ENCODE measurements around the gene NXPH2. TPM values are rescaled to one million over a fixed set of nuclear protein-coding genes. Genes with fewer than 3 reads are reported as not detected.
A peak's percentile ranks its signal among the peaks of the same experiment; 100 is the strongest.

NXPH2 gene
- total RNA-seq, 1 experiment from 2014 or later = 1.8 TPM

DNA sequence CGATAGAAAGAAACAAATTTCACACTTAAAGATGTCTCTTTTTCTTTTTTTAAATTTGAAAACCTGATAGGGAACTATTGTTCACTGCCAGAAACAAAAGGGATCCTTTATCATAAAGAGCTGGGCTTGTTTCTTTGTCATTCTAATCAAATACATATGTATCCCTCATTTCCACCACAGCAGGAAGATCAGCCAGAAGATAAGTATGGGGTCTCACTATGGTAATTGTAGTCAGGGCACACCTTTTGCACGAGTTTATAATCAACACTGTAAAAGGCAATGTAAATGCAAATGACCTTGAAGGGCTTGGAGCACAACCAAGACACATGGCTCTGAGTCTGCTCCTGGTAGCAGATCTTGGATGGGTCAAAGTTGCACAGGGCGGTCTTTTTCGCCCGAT, 109.5 kb downstream of the NXPH2 start:
- Histone ChIP-seq H3K4ac (ENCODE audit: low read depth, low read length) (no peak overlapping the region), H4K8ac (replicated peaks; ENCODE audit: insufficient read length, low read depth, low read length) (no peak overlapping the region), H2BK15ac (ENCODE audit: low read depth, low read length) (no peak overlapping the region), H3K9ac (ENCODE audit: extremely low read depth, insufficient read length, low read length) (no peak overlapping the region), H2BK5ac (ENCODE audit: insufficient read length, low read length) (no peak overlapping the region), H4K20me1 (ENCODE audit: control insufficient read depth, insufficient read depth, insufficient read length) (no peaks in the 10 kb centered on the region), H3K4me2 (ENCODE audit: insufficient read depth, insufficient read length, low read length) (no peak overlapping the region), H2AK5ac (ENCODE audit: insufficient read length, low read length) (no peak overlapping the region), H3K27ac (ENCODE audit: insufficient read length, low read depth, low read length) (no peak overlapping the region), H3K56ac (ENCODE audit: insufficient read length, low read depth, low read length) (no peak overlapping the region), H2BK120ac (ENCODE audit: low read depth, low read length, poor library complexity, severe bottlenecking) (no peak overlapping the region), H3K23me2 (ENCODE audit: insufficient read length, low read depth, low read length, poor library complexity, severe bottlenecking) (no peaks in the 10 kb centered on the region), H4K5ac (ENCODE audit: insufficient read length, low read depth, low read length) (no peak overlapping the region), H2BK20ac (ENCODE audit: low read depth, low read length, poor library complexity, severe bottlenecking) (no peak overlapping the region), H3K79me1 (ENCODE audit: insufficient read depth, low read depth, low read length, poor library complexity, severe bottlenecking) (no peaks in the 10 kb centered on the region), H3T11ph (ENCODE audit: low read length) (no peak overlapping the region), H3K4me1 (ENCODE audit: insufficient read depth, low read length) (peaks cover 9% of the 10 kb centered on the region), H3K79me2 (ENCODE audit: insufficient read depth, low read length) (no peaks in the 10 kb centered on the region), H3K27me3 (ENCODE audit: insufficient read depth, low read length) (no peaks in the 10 kb centered on the region), H3K9me3 (ENCODE audit: control insufficient read depth, low read depth, low read length) (no peaks in the 10 kb centered on the region), H2BK12ac (ENCODE audit: insufficient read length, low read depth, low read length) (no peak overlapping the region), H3K14ac (ENCODE audit: insufficient read depth, low read length) (no peak overlapping the region), H2AFZ (ENCODE audit: low read length) (no peak overlapping the region), H3K18ac (ENCODE audit: insufficient read length, low read depth, low read length) (no peak overlapping the region), H4K91ac (ENCODE audit: insufficient read length, low read depth, low read length) (no peak overlapping the region), H3K23ac (ENCODE audit: insufficient read length, low read depth, low read length) (no peak overlapping the region)
- no CpG with 5 or more reads among the region's 5 CpGs for WGBS (ENCODE audit: extremely low coverage, insufficient read length, low lambda C conversion rate)
- peak overlapping the region in 2 of 3 experiments; percentile 57 to 83; a peak in 4 of 7 replicates for H3K27ac Mint-ChIP-seq
- H3K27me3 Mint-ChIP-seq (ENCODE audit: low read depth) = no peaks in the 10 kb centered on the region
- TF ChIP-seq, protein P1, sequence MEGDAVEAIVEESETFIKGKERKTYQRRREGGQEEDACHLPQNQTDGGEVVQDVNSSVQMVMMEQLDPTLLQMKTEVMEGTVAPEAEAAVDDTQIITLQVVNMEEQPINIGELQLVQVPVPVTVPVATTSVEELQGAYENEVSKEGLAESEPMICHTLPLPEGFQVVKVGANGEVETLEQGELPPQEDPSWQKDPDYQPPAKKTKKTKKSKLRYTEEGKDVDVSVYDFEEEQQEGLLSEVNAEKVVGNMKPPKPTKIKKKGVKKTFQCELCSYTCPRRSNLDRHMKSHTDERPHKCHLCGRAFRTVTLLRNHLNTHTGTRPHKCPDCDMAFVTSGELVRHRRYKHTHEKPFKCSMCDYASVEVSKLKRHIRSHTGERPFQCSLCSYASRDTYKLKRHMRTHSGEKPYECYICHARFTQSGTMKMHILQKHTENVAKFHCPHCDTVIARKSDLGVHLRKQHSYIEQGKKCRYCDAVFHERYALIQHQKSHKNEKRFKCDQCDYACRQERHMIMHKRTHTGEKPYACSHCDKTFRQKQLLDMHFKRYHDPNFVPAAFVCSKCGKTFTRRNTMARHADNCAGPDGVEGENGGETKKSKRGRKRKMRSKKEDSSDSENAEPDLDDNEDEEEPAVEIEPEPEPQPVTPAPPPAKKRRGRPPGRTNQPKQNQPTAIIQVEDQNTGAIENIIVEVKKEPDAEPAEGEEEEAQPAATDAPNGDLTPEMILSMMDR (conservative IDR thresholded peaks at IDR 0.05) = no peak
- peak overlapping the region in 1 of 2 experiments; percentile 36; a peak in 1 of 5 replicates for H3K4me3 Mint-ChIP-seq
- H3K36me3 Mint-ChIP-seq (ENCODE audit: insufficient read depth in 1 of 3, low read depth in 3 of 3) = no peaks in the 10 kb centered on the region
- DNase-seq = no peak
- H3K9me3 Mint-ChIP-seq = no peaks in the 10 kb centered on the region
- peaks cover 22 to 25% of the 10 kb centered on the region in 2 experiments for H3K4me1 Mint-ChIP-seq
